DND-41 (cell line): ENCODE measurements around the gene INMT.

Source experiments
- EZH2 ChIP-seq: IDR thresholded peaks from 3 replicates; pipeline ENCODE4 v1.6.1; 2012; ENCODE audit warnings: borderline replicate concordance, low read depth, mild to moderate bottlenecking, moderate library complexity, low read length, inconsistent platforms; ENCODE audit not compliant: severe bottlenecking
- TF ChIP-seq, protein P1 (sequence below): IDR thresholded peaks from 2 replicates; pipeline ENCODE4 v1.5.1; 2012; ENCODE audit warnings: borderline replicate concordance, low read length, moderate library complexity, mild to moderate bottlenecking; ENCODE audit not compliant: poor library complexity, severe bottlenecking; ENCODE audit errors: extremely low read depth

DNA sequence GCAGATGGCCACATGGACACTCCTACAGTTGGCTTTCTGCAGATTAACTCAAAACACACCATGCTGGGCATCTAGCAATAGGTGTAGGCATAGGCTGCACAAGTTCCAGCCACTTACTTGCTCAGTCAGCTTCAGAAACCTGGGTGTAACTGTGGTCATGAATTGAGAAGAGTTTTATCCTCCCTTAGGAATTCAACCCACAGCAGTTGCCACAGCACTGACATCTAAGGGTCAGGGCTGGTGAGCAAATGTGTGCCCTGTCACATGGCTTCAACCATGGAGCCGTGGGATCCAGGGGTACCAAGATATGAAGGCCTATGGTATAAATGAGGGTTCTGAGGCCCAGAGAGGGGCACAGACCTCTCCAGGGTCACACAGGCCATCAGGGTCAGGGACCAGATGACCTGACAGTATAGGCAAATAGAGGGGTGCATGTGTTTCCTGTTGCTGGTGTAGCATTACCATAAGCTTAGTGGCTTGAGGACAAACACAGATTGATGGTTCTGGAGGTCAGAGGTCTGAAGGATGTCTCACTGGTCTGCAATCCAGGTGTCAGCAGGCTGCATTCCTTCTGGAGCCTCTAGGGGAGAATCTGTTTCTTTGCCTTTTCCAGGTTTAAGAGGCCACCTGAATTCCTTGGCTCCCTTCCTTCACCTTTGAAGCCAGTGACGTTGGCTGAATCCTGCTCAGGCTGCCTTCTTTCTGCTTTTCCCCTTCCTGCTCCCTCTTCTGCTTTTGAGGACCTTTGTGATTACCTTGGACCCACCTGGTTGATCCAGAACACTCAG, 43.4 kb downstream of the INMT start:
- no peak for TF ChIP-seq EZH2
- TF ChIP-seq, protein P1, sequence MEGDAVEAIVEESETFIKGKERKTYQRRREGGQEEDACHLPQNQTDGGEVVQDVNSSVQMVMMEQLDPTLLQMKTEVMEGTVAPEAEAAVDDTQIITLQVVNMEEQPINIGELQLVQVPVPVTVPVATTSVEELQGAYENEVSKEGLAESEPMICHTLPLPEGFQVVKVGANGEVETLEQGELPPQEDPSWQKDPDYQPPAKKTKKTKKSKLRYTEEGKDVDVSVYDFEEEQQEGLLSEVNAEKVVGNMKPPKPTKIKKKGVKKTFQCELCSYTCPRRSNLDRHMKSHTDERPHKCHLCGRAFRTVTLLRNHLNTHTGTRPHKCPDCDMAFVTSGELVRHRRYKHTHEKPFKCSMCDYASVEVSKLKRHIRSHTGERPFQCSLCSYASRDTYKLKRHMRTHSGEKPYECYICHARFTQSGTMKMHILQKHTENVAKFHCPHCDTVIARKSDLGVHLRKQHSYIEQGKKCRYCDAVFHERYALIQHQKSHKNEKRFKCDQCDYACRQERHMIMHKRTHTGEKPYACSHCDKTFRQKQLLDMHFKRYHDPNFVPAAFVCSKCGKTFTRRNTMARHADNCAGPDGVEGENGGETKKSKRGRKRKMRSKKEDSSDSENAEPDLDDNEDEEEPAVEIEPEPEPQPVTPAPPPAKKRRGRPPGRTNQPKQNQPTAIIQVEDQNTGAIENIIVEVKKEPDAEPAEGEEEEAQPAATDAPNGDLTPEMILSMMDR = no peak
